SK-N-SH (cell line): Measurements from ENCODE around the gene PALM2AKAP2. TPM values are rescaled to one million over a fixed set of nuclear protein-coding genes. Genes with fewer than 3 reads are reported as not detected.

Experiments used
- CTCF ChIA-PET: fragments of 300-600, 350-600 bp; formaldehyde crosslinking; extraction: SDS; loops from one replicate; lab custom pipeline; 2021; lab: Yijun Ruan, JAX
- POLR2A ChIA-PET: fragments of 350-600 bp; sonication (Branson Sonifier 250); formaldehyde crosslinking; extraction: SDS; loops from one replicate; lab custom pipeline; 2020; ENCODE audit warnings: antibody characterized with exemption, inconsistent platforms; lab: Yijun Ruan, JAX
- DNase-seq: peaks from one replicate; pipeline ENCODE4 v3.0.0; 2012
- H2AFZ ChIP-seq: fragments of 200-600 bp; sonication (generic); 2 replicates; pipeline ENCODE4 v1.8.1; 2016; ENCODE audit warnings: antibody characterized with exemption, mild to moderate bottlenecking, low read depth
- H3F3A ChIP-seq: fragments of 200-600 bp; sonication (generic); replicated peaks from 2 replicates; pipeline ENCODE3; 2016; ENCODE audit warnings: antibody characterized with exemption, mild to moderate bottlenecking; ENCODE audit not compliant: insufficient read depth
- H3K27ac ChIP-seq, 2 experiments: fragments of 200-500 bp in 1 of 2; fragments of 200-600 bp in 1 of 2; sonication (Bioruptor generic) in 1 of 2; sonication (generic), shearing (Covaris generic) in 1 of 2; 2 replicates each; pipeline versions ENCODE4 v1.5.1 to v1.6.1; 2014 to 2016; ENCODE audit warnings: low read depth in 2 of 2, inconsistent platforms in 1 of 2, low read length in 1 of 2, mild to moderate bottlenecking in 1 of 2, mixed read lengths in 1 of 2
- H3K27me3 ChIP-seq: fragments of 200-600 bp; sonication (generic), shearing (Covaris generic); 2 replicates; pipeline ENCODE4 v1.6.1; 2016; ENCODE audit warnings: mixed run types; ENCODE audit not compliant: insufficient read depth
- H3K36me3 ChIP-seq, 2 experiments: fragments of 200-500 bp in 1 of 2; fragments of 200-600 bp in 1 of 2; sonication (Bioruptor generic) in 1 of 2; sonication (generic) in 1 of 2; replicated peaks in 1 of 2; 2 replicates each; pipeline versions ENCODE3 to v1.5.1; 2014 to 2016; ENCODE audit warnings: low read length in 1 of 2, mild to moderate bottlenecking in 1 of 2; ENCODE audit not compliant: insufficient read depth in 2 of 2, control insufficient read depth in 1 of 2
- H3K4me1 ChIP-seq, 2 experiments: fragments of 200-500 bp in 1 of 2; fragments of 200-600 bp in 1 of 2; sonication (Bioruptor generic) in 1 of 2; sonication (generic), shearing (Covaris generic) in 1 of 2; 2 replicates each; pipeline versions ENCODE4 v1.5.1 to v1.6.1; 2014 to 2016; ENCODE audit warnings: low read depth in 1 of 2, low read length in 1 of 2, mixed run types in 1 of 2; ENCODE audit not compliant: insufficient read depth in 2 of 2, control insufficient read depth in 1 of 2
- H3K4me2 ChIP-seq: fragments of 200-600 bp; sonication (generic), shearing (Covaris generic); 2 replicates; pipeline ENCODE4 v1.6.1; 2017; ENCODE audit warnings: mixed run types
- H3K4me3 ChIP-seq, 2 experiments: fragments of 200-500 bp in 1 of 2; fragments of 200-600 bp in 1 of 2; sonication (Bioruptor generic) in 1 of 2; sonication (generic), shearing (Covaris generic) in 1 of 2; 2 replicates each; pipeline versions ENCODE4 v1.5.1 to v1.8.1; 2014 to 2016; ENCODE audit warnings: low read depth in 2 of 2, inconsistent platforms in 1 of 2, low read length in 1 of 2, mild to moderate bottlenecking in 1 of 2, mixed read lengths in 1 of 2, moderate library complexity in 1 of 2
- H3K79me2 ChIP-seq: fragments of 200-600 bp; sonication (generic); 2 replicates; pipeline ENCODE4 v1.8.1; 2017; ENCODE audit warnings: mild to moderate bottlenecking; ENCODE audit not compliant: insufficient read depth
- H3K9ac ChIP-seq: fragments of 200-600 bp; sonication (generic); 2 replicates; pipeline ENCODE4 v1.6.1; 2017; ENCODE audit warnings: mixed run types
- H3K9me2 ChIP-seq: fragments of 200-600 bp; sonication (generic); 2 replicates; pipeline ENCODE4 v1.6.1; 2017; ENCODE audit warnings: mixed run types
- H3K9me3 ChIP-seq: fragments of 200-600 bp; sonication (generic); 2 replicates; pipeline ENCODE4 v1.6.1; 2017; ENCODE audit warnings: mixed run types, mild to moderate bottlenecking, moderate library complexity
- H4K20me1 ChIP-seq: fragments of 200-600 bp; sonication (generic); 2 replicates; pipeline ENCODE4 v1.6.1; 2017; ENCODE audit warnings: mild to moderate bottlenecking, mixed run types; ENCODE audit not compliant: insufficient read depth
- ELF1 ChIP-seq: IDR thresholded peaks from 2 replicates; pipeline ENCODE4 v1.4.0; 2012
- GATA2 ChIP-seq: sonication (generic); formaldehyde crosslinking; IDR thresholded peaks from 2 replicates; pipeline ENCODE4 v1.5.0; 2020; ENCODE audit warnings: mild to moderate bottlenecking, missing genetic modification reagents
- JUND ChIP-seq: IDR thresholded peaks from 2 replicates; pipeline ENCODE4 v1.4.0; 2012
- NFIC ChIP-seq: IDR thresholded peaks from 2 replicates; pipeline ENCODE4 v1.4.0; 2012; ENCODE audit warnings: borderline replicate concordance
- NRF1 ChIP-seq: IDR thresholded peaks from 2 replicates; pipeline ENCODE4 v1.6.1; 2012; ENCODE audit warnings: low read depth, mild to moderate bottlenecking, low read length
- POLR2AphosphoS5 ChIP-seq: IDR thresholded peaks from 2 replicates; pipeline ENCODE4 v1.6.1; 2012; ENCODE audit warnings: low read depth, low read length
- RAD21 ChIP-seq: IDR thresholded peaks from 2 replicates; pipeline ENCODE4 v1.6.1; 2012; ENCODE audit warnings: mild to moderate bottlenecking, low read length
- RCOR1 ChIP-seq: fragments of 150-350 bp; IDR thresholded peaks from 2 replicates; pipeline ENCODE4 v1.6.1; 2017; ENCODE audit warnings: antibody characterized with exemption, low read length
- REST ChIP-seq: IDR thresholded peaks from 2 replicates; pipeline ENCODE4 v1.6.1; 2012; ENCODE audit warnings: mild to moderate bottlenecking, low read depth, low read length, moderate library complexity
- RXRA ChIP-seq: IDR thresholded peaks from 2 replicates; pipeline ENCODE4 v1.4.0; 2012; ENCODE audit warnings: low read depth, mild to moderate bottlenecking, borderline replicate concordance
- TCF12 ChIP-seq: IDR thresholded peaks from 2 replicates; pipeline ENCODE4 v1.4.0; 2012
- YY1 ChIP-seq: IDR thresholded peaks from 2 replicates; pipeline ENCODE4 v1.4.0; 2012; ENCODE audit warnings: low read depth, mild to moderate bottlenecking
- WGBS: methylation state at CpG from one replicate; pipeline ENCODE4 v1.1.6; 2017; ENCODE audit warnings: low lambda C conversion rate; 5-methylcytosine and 5-hydroxymethylcytosine counted together
- polyA plus RNA-seq, 3 experiments: library from polyadenylated mRNA; depleted of rRNA; stranded (reverse); fragments of >200 nt; gene quantifications; 2 replicates each; pipeline ENCODE4 v1.2.3, GENCODE V29; 2012

Gene PALM2AKAP2
- polyA plus RNA-seq, 1 of the 3 experiments (the other 2 are of a cell fraction), result 4.3 TPM

- POLR2A ChIA-PET, result no interaction called here
- no peak overlapping the region for H3K4me2 ChIP-seq
- 92% methylated on average over 1 of the region's 1 CpG for WGBS
- no peak for DNase-seq
- peaks cover 96% of the 10 kb centered on the region for H3K79me2 ChIP-seq
- H3K9me3 ChIP-seq, result no peaks in the 10 kb centered on the region
- H3K27ac ChIP-seq, result no peak overlapping the region
- peaks cover 19% of the 10 kb centered on the region for H3F3A ChIP-seq
- peaks cover 0 to 19% of the 10 kb centered on the region in 2 experiments; a peak in 3 of 4 replicates for H3K4me1 ChIP-seq
- no peaks in the 10 kb centered on the region for H3K9me2 ChIP-seq
- no peaks in the 10 kb centered on the region for H3K27me3 ChIP-seq
- CTCF ChIA-PET, result interaction anchor here (3.8 kb wide), 1 partner anchor 16 kb away, joined by 25 read pairs; no protein-coding TSS in a partner anchor
- no peaks in the 10 kb centered on the region for H4K20me1 ChIP-seq
- H3K9ac ChIP-seq, result no peak overlapping the region
- no peak overlapping the region for H3K4me3 ChIP-seq
- no peak overlapping the region for H2AFZ ChIP-seq
- no peaks in the 10 kb centered on the region for H3K36me3 ChIP-seq
- TF ChIP-seq NFIC (no peak), RAD21 (no peak)
Measured at GRCh38 chr9:109802491-109802890, 22.5 kb downstream of the PALM2AKAP2 start.

- CTCF ChIA-PET, result interaction anchor here (0.6 to 4.0 kb wide), 2 partner anchors 14 to 1104 kb away, joined by 3 to 20 read pairs; no protein-coding TSS in a partner anchor
- no peaks in the 10 kb centered on the region for H4K20me1 ChIP-seq
- H2AFZ ChIP-seq, result no peak overlapping the region
- H3F3A ChIP-seq, result peaks cover 8% of the 10 kb centered on the region
- no peaks in the 10 kb centered on the region for H3K27me3 ChIP-seq
- H3K9me3 ChIP-seq, result no peaks in the 10 kb centered on the region
- peaks cover 100% of the 10 kb centered on the region for H3K79me2 ChIP-seq
- H3K4me3 ChIP-seq, result no peak overlapping the region
- no peak for DNase-seq
- TF ChIP-seq JUND, result no peak
- TF ChIP-seq RXRA, result 0 out of 2 replicates have a peak, but pooled peaks have one; percentile 9
- TF ChIP-seq TCF12, result 0 out of 2 replicates have a peak, but pooled peaks have one; percentile 10
- H3K9me2 ChIP-seq, result no peaks in the 10 kb centered on the region
- POLR2A ChIA-PET, result no interaction called here
- no peak overlapping the region for H3K9ac ChIP-seq
- no peaks in the 10 kb centered on the region for H3K36me3 ChIP-seq
- H3K27ac ChIP-seq, result peak overlapping the region in 1 of 2 experiments; percentile 30; a peak in 1 of 4 replicates
- no peak overlapping the region for H3K4me2 ChIP-seq
- H3K4me1 ChIP-seq, result peaks cover 0 to 17% of the 10 kb centered on the region in 2 experiments; a peak in 3 of 4 replicates
- WGBS, result 72% methylated on average over 2 of the region's 2 CpGs
Measured at GRCh38 chr9:109805050-109805449, 25.1 kb downstream of the PALM2AKAP2 start.

GRCh38 chr9:109806506-109807115 is 26.6 kb downstream of the PALM2AKAP2 start:
- Histone ChIP-seq H3K4me1 (peaks cover 0 to 8% of the 10 kb centered on the region in 2 experiments; a peak in 2 of 4 replicates), H3K4me2 (no peak overlapping the region), H3K9me3 (no peaks in the 10 kb centered on the region), H3K27me3 (no peaks in the 10 kb centered on the region), H3K36me3 (no peaks in the 10 kb centered on the region), H3F3A (no peaks in the 10 kb centered on the region), H3K27ac (peak overlapping the region in 1 of 2 experiments; percentile 8; a peak in 1 of 4 replicates), H3K79me2 (peaks cover 98% of the 10 kb centered on the region), H2AFZ (no peak overlapping the region), H3K9ac (no peak overlapping the region), H4K20me1 (no peaks in the 10 kb centered on the region), H3K9me2 (no peaks in the 10 kb centered on the region), H3K4me3 (no peak overlapping the region)
- no peak for TF ChIP-seq YY1
- no peak for TF ChIP-seq ELF1
- TF ChIP-seq REST, result no peak
- no peak for TF ChIP-seq RCOR1
- TF ChIP-seq RAD21, result no peak
- TF ChIP-seq RXRA, result no peak
- no peak for TF ChIP-seq NRF1
- TF ChIP-seq POLR2AphosphoS5, result no peak
- TF ChIP-seq GATA2 (CRISPR knock-in tag), result no peak
- ChIA-PET CTCF (interaction anchor here (4.0 kb wide), 1 partner anchor 12 kb away, joined by 20 read pairs; no protein-coding TSS in a partner anchor), POLR2A (no interaction called here)
- DNase-seq, result no peak
- 49% methylated on average over 2 of the region's 2 CpGs for WGBS
